SW 1271 (cell line): Measurements from ENCODE around the gene C22orf23.

Experiments used
- DNase-seq, 2 experiments: peaks; one replicate each; lab custom pipeline; 2025; lab: John Stamatoyannopoulos, UW

The C22orf23 gene

GRCh38 chr22:37953437-37954179 is at the start of gene C22orf23, which contains the start of gene POLR2F:
C22orf23 (minus strand) TSS chr22:37953601; CDS start chr22:37953149, 452 bp downstream.
POLR2F (plus strand) TSS chr22:37953699; CDS start chr22:37953788, 89 bp downstream.
- peak; percentile 51 to 89 for DNase-seq

- no peak for DNase-seq
Measured at GRCh38 chr22:37999640-38000272, 46.4 kb upstream of the C22orf23 start.

- no peak for DNase-seq
Measured at GRCh38 chr22:37999236-37999635, 45.8 kb upstream of the C22orf23 start.

- DNase-seq: no peak
Measured at GRCh38 chr22:37998543-37998942, 45.1 kb upstream of the C22orf23 start.

- no peak for DNase-seq
Measured at GRCh38 chr22:37996515-37997246, 43.3 kb upstream of the C22orf23 start.

GRCh38 chr22:37996079-37996478 is 42.7 kb upstream of the C22orf23 start:
- no peak for DNase-seq

- DNase-seq: no peak
Measured at GRCh38 chr22:37995460-37995859, 42.1 kb upstream of the C22orf23 start.

GRCh38 chr22:37994982-37995381 is 41.6 kb upstream of the C22orf23 start:
- no peak for DNase-seq

- no peak for DNase-seq
Measured at GRCh38 chr22:37994049-37994448, 40.6 kb upstream of the C22orf23 start.

GRCh38 chr22:37991731-37992442 is 38.5 kb upstream of the C22orf23 start:
- DNase-seq: no peak

- DNase-seq: no peak
Measured at GRCh38 chr22:37990862-37991261, 37.5 kb upstream of the C22orf23 start.

- no peak for DNase-seq
Measured at GRCh38 chr22:37990301-37990700, 36.9 kb upstream of the C22orf23 start.

GRCh38 chr22:37989146-37990045 is 36.0 kb upstream of the C22orf23 start:
- no peak for DNase-seq

- no peak for DNase-seq
Measured at GRCh38 chr22:37986371-37986770, 33.0 kb upstream of the C22orf23 start.

GRCh38 chr22:37985751-37986281 is 32.4 kb upstream of the C22orf23 start:
- DNase-seq: no peak

- no peak for DNase-seq
Measured at GRCh38 chr22:37985050-37985585, 31.7 kb upstream of the C22orf23 start.

GRCh38 chr22:37983860-37984791 is 30.7 kb upstream of the C22orf23 start, which contains the start of gene SOX10:
SOX10 (minus strand) TSS chr22:37984555; CDS start chr22:37983784, 771 bp downstream.
- no peak for DNase-seq

GRCh38 chr22:37982938-37983859 is 29.8 kb upstream of the C22orf23 start:
- DNase-seq: no peak
